MG63 (cell line): Measurements from ENCODE around the gene TIMM10B. TPM values are rescaled to one million over a fixed set of nuclear protein-coding genes. Genes with fewer than 3 reads are reported as not detected.
"Not testable (repeated sequence)": the region's sequence is repeated elsewhere in the genome, so short reads cannot be mapped to it uniquely, and the experiment has no call there.

ENCODE experiments used
- DNase-seq: peaks from one replicate; pipeline ENCODE4 v3.0.0-alpha.2; 2020
- H3K27me3 ChIP-seq: fragments of 250-450 bp; sonication (Bioruptor Pico); 2 replicates; pipeline ENCODE4 v1.5.1; 2020; ENCODE audit warnings: mild to moderate bottlenecking, moderate library complexity
- H3K36me3 ChIP-seq: fragments of 250-450 bp; sonication (Bioruptor Pico); 2 replicates; pipeline ENCODE4 v1.5.1; 2020; ENCODE audit warnings: mild to moderate bottlenecking, moderate library complexity
- H3K4me3 ChIP-seq: fragments of 250-450 bp; sonication (Bioruptor Pico); 2 replicates; pipeline ENCODE4 v1.5.1; 2020; ENCODE audit warnings: mild to moderate bottlenecking, moderate library complexity
- H3K9me3 ChIP-seq: fragments of 250-450 bp; sonication (Bioruptor Pico); 2 replicates; pipeline ENCODE4 v1.5.1; 2020; ENCODE audit warnings: mild to moderate bottlenecking, moderate library complexity
- total RNA-seq: library from RNA; depleted of rRNA; stranded (reverse); fragments of >200 nt; shearing (Covaris generic); gene quantifications from 2 replicates; pipeline ENCODE4 v1.2.3, GENCODE V29; 2014; ENCODE audit warnings: low replicate concordance

TIMM10B gene
- total RNA-seq, 1 experiment from 2014 or later = 34.4 TPM

DNA sequence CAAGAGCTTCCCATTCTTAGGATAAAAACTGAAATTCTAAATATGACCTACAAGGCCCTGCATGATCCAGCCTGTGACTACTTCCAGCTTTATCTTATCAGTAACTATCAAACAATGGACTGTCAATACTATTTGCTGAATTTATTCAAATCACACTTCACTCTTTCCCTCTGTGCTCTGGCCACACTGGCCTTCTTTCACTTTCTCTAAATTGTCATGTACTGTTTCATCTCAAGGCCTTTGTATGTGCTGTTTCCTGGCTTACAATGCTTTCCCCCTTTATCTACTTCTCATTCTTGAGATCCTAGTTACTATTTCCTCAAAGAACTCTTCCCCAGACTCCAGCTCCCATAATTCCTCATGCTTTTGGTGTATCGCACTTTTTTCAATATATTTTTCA lies 5.6 kb downstream of the TIMM10B start:
- no peak for DNase-seq
- H3K9me3 ChIP-seq = no peaks in the 10 kb centered on the region
- H3K27me3 ChIP-seq = no peaks in the 10 kb centered on the region
- no peak overlapping the region for H3K4me3 ChIP-seq
- peaks cover 63% of the 10 kb centered on the region for H3K36me3 ChIP-seq

- Histone ChIP-seq H3K27me3 (no peaks in the 10 kb centered on the region), H3K4me3 (no peak overlapping the region), H3K36me3 (peaks cover 62% of the 10 kb centered on the region), H3K9me3 (no peaks in the 10 kb centered on the region)
- no peak for DNase-seq
These were observed 7.0 kb downstream of the TIMM10B start for GRCh38 chr11:6488342-6488741.

- H3K36me3 ChIP-seq = peaks cover 61% of the 10 kb centered on the region
- no peaks in the 10 kb centered on the region for H3K9me3 ChIP-seq
- H3K4me3 ChIP-seq = no peak overlapping the region
- no peaks in the 10 kb centered on the region for H3K27me3 ChIP-seq
- DNase-seq = no peak
These were observed 7.5 kb downstream of the TIMM10B start for GRCh38 chr11:6488821-6489220.

GRCh38 chr11:6489306-6489705 lies 8.0 kb downstream of the TIMM10B start:
- Histone ChIP-seq H3K9me3 (no peaks in the 10 kb centered on the region), H3K4me3 (no peak overlapping the region), H3K27me3 (no peaks in the 10 kb centered on the region), H3K36me3 (peaks cover 58% of the 10 kb centered on the region)
- no peak for DNase-seq

DNA sequence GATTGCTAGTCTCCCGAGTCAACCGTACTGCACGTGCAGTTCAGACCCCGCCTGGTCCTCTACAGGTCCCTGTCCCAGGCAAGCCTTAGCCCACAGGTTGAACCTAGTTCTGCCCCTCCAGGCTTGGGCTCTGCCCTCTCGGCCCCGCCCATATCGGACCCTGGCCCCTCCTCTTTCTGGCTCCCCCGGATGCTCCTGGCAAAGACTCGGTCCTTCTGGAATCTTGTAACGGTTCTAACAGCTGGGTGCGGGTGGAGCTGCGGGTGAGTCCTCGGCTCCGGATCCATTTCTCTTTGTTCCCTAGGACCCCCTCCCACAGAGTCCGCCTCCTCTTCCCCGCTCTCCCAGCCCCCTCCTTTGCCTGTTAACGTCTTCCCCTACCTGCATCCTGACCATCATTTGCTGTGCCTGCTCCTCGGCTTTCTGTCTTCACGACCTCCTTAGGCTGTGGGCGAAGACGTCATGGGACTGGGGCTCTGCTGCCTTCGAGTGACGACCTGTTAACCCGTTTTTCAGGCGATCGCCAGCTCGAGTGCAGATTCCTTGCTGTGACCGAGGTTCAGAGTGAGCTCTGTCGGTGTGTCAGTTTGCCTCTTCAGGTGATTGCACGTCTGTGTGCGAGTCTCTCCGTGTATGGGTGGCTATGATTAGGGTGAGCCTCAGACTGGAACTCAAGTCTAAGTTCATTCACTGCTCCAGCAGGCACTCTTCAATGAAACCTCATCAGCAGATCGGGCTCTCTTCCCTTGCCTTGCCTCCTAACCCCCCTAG lies 16.0 kb downstream of the TIMM10B start, which contains the start of gene DNHD1:
Gene DNHD1, plus strand, starts transcription at position 212 of the 771 bp plus-strand sequence. CDS start 936 bp downstream, outside the sequence.
- Histone ChIP-seq H3K9me3 (no peaks in the 10 kb centered on the region), H3K36me3 (peaks cover 35% of the 10 kb centered on the region), H3K27me3 (no peaks in the 10 kb centered on the region), H3K4me3 (no peak within 1 kb of the TSS)
- no peak for DNase-seq

GRCh38 chr11:6498121-6498520 lies 16.8 kb downstream of the TIMM10B start:
- DNase-seq = peak; percentile 94
- H3K9me3 ChIP-seq = no peaks in the 10 kb centered on the region
- H3K27me3 ChIP-seq = no peaks in the 10 kb centered on the region
- peaks cover 32% of the 10 kb centered on the region for H3K36me3 ChIP-seq
- H3K4me3 ChIP-seq = no peak overlapping the region

DNA sequence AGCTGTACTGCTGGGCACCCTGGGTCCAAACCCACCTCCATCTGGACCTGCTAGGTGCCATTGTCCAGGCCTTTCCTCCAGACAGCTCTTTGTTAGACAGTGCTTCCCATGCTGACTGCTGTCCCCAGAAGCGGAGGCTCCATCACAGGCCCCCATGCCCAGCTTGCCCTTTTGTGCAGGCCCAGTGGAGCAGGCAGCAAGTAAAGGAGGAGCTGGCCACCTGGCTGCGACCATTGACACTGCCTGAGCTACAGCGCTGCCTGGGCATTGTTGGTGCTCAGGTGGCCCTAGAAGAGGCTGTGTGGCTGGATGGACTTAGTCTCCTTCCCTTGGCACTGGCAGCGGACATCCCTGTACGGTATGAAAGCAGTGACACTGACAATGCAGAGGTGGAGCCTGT lies 17.2 kb downstream of the TIMM10B start:
- Histone ChIP-seq H3K9me3 (no peaks in the 10 kb centered on the region), H3K27me3 (no peaks in the 10 kb centered on the region), H3K4me3 (no peak overlapping the region), H3K36me3 (peaks cover 30% of the 10 kb centered on the region)
- no peak for DNase-seq

DNA sequence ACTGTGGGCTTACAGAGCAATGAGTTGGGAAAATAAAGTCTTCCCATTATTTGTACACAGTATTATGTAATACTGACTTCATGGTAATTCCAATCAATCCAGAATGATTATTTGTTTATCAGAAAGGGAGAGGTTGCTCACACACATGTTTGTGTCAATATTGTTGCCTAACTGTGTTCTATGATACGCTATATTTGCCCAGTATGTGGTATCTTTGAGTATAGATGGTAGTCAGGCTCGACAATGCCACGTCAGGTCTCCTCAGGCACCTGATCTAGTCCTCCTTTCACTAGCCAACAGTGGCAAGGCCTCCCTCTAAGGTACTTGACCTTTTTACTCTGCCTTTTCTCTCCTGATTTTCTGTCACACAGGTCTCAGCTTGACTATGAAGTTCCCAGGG lies 21.1 kb downstream of the TIMM10B start:
- no peaks in the 10 kb centered on the region for H3K27me3 ChIP-seq

GRCh38 chr11:6504166-6504565 lies 22.9 kb downstream of the TIMM10B start:
- H3K36me3 ChIP-seq = peaks cover 42% of the 10 kb centered on the region
- H3K27me3 ChIP-seq = no peaks in the 10 kb centered on the region
- no peaks in the 10 kb centered on the region for H3K9me3 ChIP-seq
- DNase-seq = no peak
- H3K4me3 ChIP-seq = no peak overlapping the region

More for the DNA sequence above, 21.1 kb downstream of the TIMM10B start:
- peaks cover 37% of the 10 kb centered on the region for H3K36me3 ChIP-seq
- DNase-seq = no peak
- H3K4me3 ChIP-seq = no peak overlapping the region
- no peaks in the 10 kb centered on the region for H3K9me3 ChIP-seq

GRCh38 chr11:6505577-6506240 lies 24.4 kb downstream of the TIMM10B start:
- Histone ChIP-seq H3K9me3 (no peaks in the 10 kb centered on the region), H3K36me3 (peaks cover 54% of the 10 kb centered on the region), H3K4me3 (no peak overlapping the region), H3K27me3 (no peaks in the 10 kb centered on the region)
- DNase-seq = no peak

DNA sequence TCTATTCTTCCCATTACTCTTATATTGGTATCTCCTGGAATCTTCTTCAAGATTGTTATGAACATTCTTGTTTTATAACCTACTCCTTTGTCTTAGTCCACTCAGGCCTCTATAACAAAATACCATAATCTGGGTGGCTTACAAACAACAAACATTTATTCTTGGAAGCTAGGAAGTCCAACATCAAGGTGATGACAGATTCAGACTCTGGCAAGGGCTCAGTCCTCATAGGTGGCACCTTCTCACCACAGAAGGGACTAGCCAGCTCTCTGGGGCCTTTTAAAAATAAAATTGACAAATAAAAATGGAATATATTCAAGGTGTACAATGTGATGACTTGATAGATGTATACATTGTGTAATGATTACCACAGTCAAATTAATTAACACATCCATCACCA lies 35.6 kb downstream of the TIMM10B start:
- H3K27me3 ChIP-seq = no peaks in the 10 kb centered on the region
- no peaks in the 10 kb centered on the region for H3K9me3 ChIP-seq
- H3K4me3 ChIP-seq = no peak overlapping the region
- DNase-seq = no peak
- peaks cover 51% of the 10 kb centered on the region for H3K36me3 ChIP-seq

- DNase-seq = no peak
- H3K27me3 ChIP-seq = no peaks in the 10 kb centered on the region
- no peaks in the 10 kb centered on the region for H3K9me3 ChIP-seq
- H3K36me3 ChIP-seq = peaks cover 34% of the 10 kb centered on the region
- H3K4me3 ChIP-seq = no peak overlapping the region
These were observed 39.0 kb downstream of the TIMM10B start for GRCh38 chr11:6520265-6520664.

- DNase-seq, H3K27me3 ChIP-seq, H3K9me3 ChIP-seq: not testable (repeated sequence)
These were observed 40.6 kb downstream of the TIMM10B start for GRCh38 chr11:6521946-6522345.

DNA sequence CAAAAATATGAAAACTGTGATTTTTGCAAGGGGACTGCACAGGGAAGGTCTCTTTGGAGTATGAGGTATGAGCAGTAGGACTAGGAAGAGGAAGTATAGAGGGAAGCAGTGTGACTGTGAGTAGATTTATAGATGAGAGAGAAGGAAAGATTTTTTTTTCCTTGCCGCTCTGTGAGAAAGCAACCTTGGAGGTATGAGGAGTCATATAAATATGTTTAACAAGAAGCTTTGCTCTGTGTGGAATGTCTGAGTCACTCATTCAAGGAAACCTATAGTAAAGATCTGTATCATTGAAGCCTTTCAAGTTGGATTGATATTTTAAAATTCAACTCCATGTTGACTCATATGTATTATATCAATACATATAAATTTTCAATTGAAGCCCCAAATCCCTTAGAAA lies 42.0 kb downstream of the TIMM10B start:
- peaks cover 21% of the 10 kb centered on the region for H3K36me3 ChIP-seq
- H3K4me3 ChIP-seq = no peak overlapping the region
- no peak for DNase-seq
- H3K9me3 ChIP-seq = no peaks in the 10 kb centered on the region
- no peaks in the 10 kb centered on the region for H3K27me3 ChIP-seq

More at GRCh38 chr11:6521946-6522345, 40.6 kb downstream of the TIMM10B start:
- H3K4me3 ChIP-seq = not testable (repeated sequence)
- H3K36me3 ChIP-seq = peaks cover 25% of the 10 kb centered on the region

- DNase-seq = no peak
- Histone ChIP-seq H3K9me3 (no peaks in the 10 kb centered on the region), H3K27me3 (no peaks in the 10 kb centered on the region), H3K4me3 (no peak overlapping the region), H3K36me3 (peaks cover 13% of the 10 kb centered on the region; the same call in 1 of the 2 replicates)
These were observed 45.3 kb downstream of the TIMM10B start for GRCh38 chr11:6526411-6527135.

GRCh38 chr11:6529266-6529665 lies 48.0 kb downstream of the TIMM10B start:
- no peak overlapping the region for H3K4me3 ChIP-seq
- no peaks in the 10 kb centered on the region for H3K9me3 ChIP-seq
- H3K36me3 ChIP-seq = peaks cover 14% of the 10 kb centered on the region
- DNase-seq = no peak
- no peaks in the 10 kb centered on the region for H3K27me3 ChIP-seq

GRCh38 chr11:6530848-6531247 lies 49.5 kb downstream of the TIMM10B start:
- Histone ChIP-seq H3K9me3 (no peaks in the 10 kb centered on the region), H3K27me3 (no peaks in the 10 kb centered on the region), H3K36me3 (peaks cover 13% of the 10 kb centered on the region), H3K4me3 (no peak overlapping the region)
- no peak for DNase-seq
